Right lobe of liver (tissue), 6 donors: ENCODE measurements around the gene NUMB. TPM values are rescaled to one million over a fixed set of nuclear protein-coding genes. Genes with fewer than 3 reads are reported as not detected.

Experiments
- ATAC-seq, 4 donors: fragments of 200-7000 bp; cut with Tn5 transposase; one replicate each; pipeline ENCODE4 v1.9.1; 2020; ENCODE audit warnings: mild to moderate bottlenecking in 4 of 4, moderate library complexity in 4 of 4
- DNase-seq, 3 donors: peaks; one replicate each; pipeline ENCODE4 v3.0.0-alpha.2; 2020
- H3K27ac ChIP-seq, 3 donors: fragments of 200-600 bp; one replicate each; pipeline ENCODE4 v1.8.0; 2022
- H3K27me3 ChIP-seq, 2 donors: fragments of 200-600 bp; one replicate each; pipeline ENCODE4 v1.8.0; 2022
- H3K36me3 ChIP-seq, 4 donors: fragments of 200-600 bp; sonication (generic) in 1 of 4; one replicate each; pipeline versions ENCODE4 v1.5.1 to v1.8.0; 2017 to 2022; ENCODE audit warnings: control low read depth in 1 of 4
- H3K4me1 ChIP-seq, 4 donors: fragments of 200-600 bp; sonication (generic) in 1 of 4; one replicate each; pipeline versions ENCODE4 v1.5.1 to v1.8.0; 2017 to 2022; ENCODE audit warnings: control low read depth in 1 of 4
- H3K4me3 ChIP-seq, 3 donors: fragments of 200-600 bp; one replicate each; pipeline ENCODE4 v1.8.0; 2022
- H3K9me3 ChIP-seq, 4 donors: fragments of 200-600 bp; sonication (generic) in 1 of 4; one replicate each; pipeline versions ENCODE4 v1.5.1 to v1.8.0; 2017 to 2022; ENCODE audit warnings: control low read depth in 1 of 4
- POLR2A ChIP-seq: fragments of 450-650 bp; IDR thresholded peaks from one replicate; pipeline ENCODE4 v1.6.1; 2017; ENCODE audit warnings: antibody characterized with exemption, mild to moderate bottlenecking
- WGBS: methylation state at CpG from one replicate; pipeline ENCODE4 v1.1.6; 2018; ENCODE audit warnings: low coverage, low lambda C conversion rate; ENCODE audit not compliant: insufficient coverage; ENCODE audit errors: missing lambda C conversion rate; 5-methylcytosine and 5-hydroxymethylcytosine counted together
- intact Hi-C, 2 donors: fragments of 100-400 bp; cut with DNase I; formaldehyde crosslinking; loops; one replicate each; pipeline versions ENCODE4 v1.11.2 to v1.14.1; 2022
- total RNA-seq, 6 experiments: library from RNA; depleted of rRNA in 2 of 6; stranded (reverse); fragments of >200 nt in 2 of 6; fragmentation: NEBNext Ultra II Directional in 3 of 6; extraction: Animal tissue kit (Norgen Biotek cat#: 25700) in 3 of 6; gene quantifications; one replicate each; pipeline versions ENCODE4 v1.1.0 to v1.2.4, GENCODE V29; 2016 to 2023
- TF ChIP-seq, protein P1 (sequence below), 4 donors: fragments of 200-600 bp in 3 of 4; fragments of 450-650 bp in 1 of 4; IDR thresholded peaks; one replicate each; pipeline versions ENCODE4 v1.5.1 to v1.8.0; 2016 to 2022; ENCODE audit warnings: antibody characterized with exemption in 4 of 4, mild to moderate bottlenecking in 2 of 4
- donor health status: DM: no; HTN: yes; CAD: no.
- donor health status: DM: no; HTN: no; CAD: no.
- donor health status: DM: no; HTN: no; CAD: no.
- donor health status: DM: no; HTN: yes; CAD: no.
- donor health status: DM: no; HTN: yes; CAD: no.

The NUMB gene
- total RNA-seq, 6 experiments from 2014 or later = 28.3 to 48.4 (median 43.7) TPM

DNA sequence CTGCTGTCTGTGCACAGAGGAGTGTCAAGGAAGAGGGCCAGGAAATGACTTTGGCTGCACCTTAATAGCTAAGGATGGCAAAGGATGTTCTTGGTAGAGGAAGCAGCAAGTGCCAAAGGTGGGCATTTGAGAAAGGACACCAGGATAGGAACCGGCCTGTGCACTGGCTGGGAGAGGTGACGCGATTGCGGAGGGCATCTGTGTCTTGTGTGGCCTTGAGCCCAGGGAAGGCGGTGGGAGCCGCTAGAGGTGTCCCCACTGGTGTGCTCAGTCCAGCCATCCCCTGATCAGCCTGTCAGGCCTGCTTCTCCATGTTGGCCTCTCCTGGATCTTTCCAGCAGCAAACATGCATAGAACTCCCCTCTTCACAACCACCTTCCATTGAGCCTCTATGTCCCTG is 190.9 kb downstream of the NUMB start:
- Histone ChIP-seq H3K4me3 (no peak overlapping the region), H3K4me1 (peaks cover 0 to 11% (median 0%) of the 10 kb centered on the region in 4 donors), H3K9me3 (no peaks in the 10 kb centered on the region), H3K27ac (no peak overlapping the region), H3K27me3 (no peaks in the 10 kb centered on the region), H3K36me3 (no peaks in the 10 kb centered on the region)
- DNase-seq = no peak
- WGBS = 100% methylated on average over 1 of the region's 6 CpGs
- intact Hi-C loops = no loop called here
- no peak for TF ChIP-seq POLR2A
- TF ChIP-seq, protein P1, sequence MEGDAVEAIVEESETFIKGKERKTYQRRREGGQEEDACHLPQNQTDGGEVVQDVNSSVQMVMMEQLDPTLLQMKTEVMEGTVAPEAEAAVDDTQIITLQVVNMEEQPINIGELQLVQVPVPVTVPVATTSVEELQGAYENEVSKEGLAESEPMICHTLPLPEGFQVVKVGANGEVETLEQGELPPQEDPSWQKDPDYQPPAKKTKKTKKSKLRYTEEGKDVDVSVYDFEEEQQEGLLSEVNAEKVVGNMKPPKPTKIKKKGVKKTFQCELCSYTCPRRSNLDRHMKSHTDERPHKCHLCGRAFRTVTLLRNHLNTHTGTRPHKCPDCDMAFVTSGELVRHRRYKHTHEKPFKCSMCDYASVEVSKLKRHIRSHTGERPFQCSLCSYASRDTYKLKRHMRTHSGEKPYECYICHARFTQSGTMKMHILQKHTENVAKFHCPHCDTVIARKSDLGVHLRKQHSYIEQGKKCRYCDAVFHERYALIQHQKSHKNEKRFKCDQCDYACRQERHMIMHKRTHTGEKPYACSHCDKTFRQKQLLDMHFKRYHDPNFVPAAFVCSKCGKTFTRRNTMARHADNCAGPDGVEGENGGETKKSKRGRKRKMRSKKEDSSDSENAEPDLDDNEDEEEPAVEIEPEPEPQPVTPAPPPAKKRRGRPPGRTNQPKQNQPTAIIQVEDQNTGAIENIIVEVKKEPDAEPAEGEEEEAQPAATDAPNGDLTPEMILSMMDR (IDR thresholded peaks at IDR 0.05) = no peak
- ATAC-seq = no peak

DNA sequence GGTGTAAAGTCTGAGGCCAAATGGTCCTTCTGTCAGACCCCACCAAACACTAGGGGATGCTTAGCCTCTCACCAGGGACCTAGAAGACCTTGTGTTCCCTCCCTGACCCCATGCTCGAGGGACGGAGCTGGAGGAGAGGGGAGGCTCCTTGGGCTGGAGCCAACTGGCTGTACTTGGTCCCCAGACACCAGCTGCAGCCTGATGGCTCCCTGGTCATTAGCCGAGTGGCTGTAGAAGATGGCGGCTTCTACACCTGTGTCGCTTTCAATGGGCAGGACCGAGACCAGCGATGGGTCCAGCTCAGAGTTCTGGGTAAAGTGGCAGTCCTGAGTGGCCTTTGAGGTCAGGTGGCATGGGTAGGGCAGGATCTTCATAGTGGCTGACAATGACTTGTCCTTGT is 192.0 kb downstream of the NUMB start:
- intact Hi-C loops = no loop called here
- TF ChIP-seq, protein P1 (IDR thresholded peaks at IDR 0.05) = no peak
- no peak for TF ChIP-seq POLR2A
- no peaks in the 10 kb centered on the region for H3K36me3 ChIP-seq
- WGBS = 80% methylated on average over 2 of the region's 7 CpGs
- H3K27me3 ChIP-seq = no peaks in the 10 kb centered on the region
- peaks cover 0 to 11% (median 0%) of the 10 kb centered on the region in 4 donors for H3K4me1 ChIP-seq
- H3K27ac ChIP-seq = no peak overlapping the region
- ATAC-seq = no peak
- H3K9me3 ChIP-seq = no peaks in the 10 kb centered on the region
- H3K4me3 ChIP-seq = no peak overlapping the region
- DNase-seq = no peak

DNA sequence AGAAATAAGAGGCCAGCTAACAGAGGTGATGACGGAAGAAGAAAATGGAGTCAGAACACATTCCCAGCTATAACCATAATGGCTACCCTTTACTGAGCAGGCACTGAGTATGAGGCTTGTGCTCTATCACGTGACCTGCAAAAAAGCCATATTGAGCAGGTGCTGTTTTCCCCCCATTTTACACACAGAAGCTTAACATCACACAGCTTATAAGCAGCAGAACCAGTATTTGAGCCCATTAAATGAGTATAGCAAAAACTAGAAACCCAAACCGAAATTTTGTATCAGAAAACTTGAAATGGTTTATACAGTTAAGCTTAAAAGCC is 192.7 kb downstream of the NUMB start:
- 83% methylated on average over 3 of the region's 3 CpGs for WGBS
- DNase-seq (no peak), ATAC-seq (no peak)
- no peak overlapping the region for H3K4me3 ChIP-seq
- no peaks in the 10 kb centered on the region for H3K27me3 ChIP-seq
- intact Hi-C loops = no loop called here
- peaks cover 0 to 11% (median 0%) of the 10 kb centered on the region in 4 donors for H3K4me1 ChIP-seq
- H3K36me3 ChIP-seq = no peaks in the 10 kb centered on the region
- no peak overlapping the region for H3K27ac ChIP-seq
- H3K9me3 ChIP-seq = no peaks in the 10 kb centered on the region
- TF ChIP-seq, protein P1 (IDR thresholded peaks at IDR 0.05) = no peak
- TF ChIP-seq POLR2A = no peak

DNA sequence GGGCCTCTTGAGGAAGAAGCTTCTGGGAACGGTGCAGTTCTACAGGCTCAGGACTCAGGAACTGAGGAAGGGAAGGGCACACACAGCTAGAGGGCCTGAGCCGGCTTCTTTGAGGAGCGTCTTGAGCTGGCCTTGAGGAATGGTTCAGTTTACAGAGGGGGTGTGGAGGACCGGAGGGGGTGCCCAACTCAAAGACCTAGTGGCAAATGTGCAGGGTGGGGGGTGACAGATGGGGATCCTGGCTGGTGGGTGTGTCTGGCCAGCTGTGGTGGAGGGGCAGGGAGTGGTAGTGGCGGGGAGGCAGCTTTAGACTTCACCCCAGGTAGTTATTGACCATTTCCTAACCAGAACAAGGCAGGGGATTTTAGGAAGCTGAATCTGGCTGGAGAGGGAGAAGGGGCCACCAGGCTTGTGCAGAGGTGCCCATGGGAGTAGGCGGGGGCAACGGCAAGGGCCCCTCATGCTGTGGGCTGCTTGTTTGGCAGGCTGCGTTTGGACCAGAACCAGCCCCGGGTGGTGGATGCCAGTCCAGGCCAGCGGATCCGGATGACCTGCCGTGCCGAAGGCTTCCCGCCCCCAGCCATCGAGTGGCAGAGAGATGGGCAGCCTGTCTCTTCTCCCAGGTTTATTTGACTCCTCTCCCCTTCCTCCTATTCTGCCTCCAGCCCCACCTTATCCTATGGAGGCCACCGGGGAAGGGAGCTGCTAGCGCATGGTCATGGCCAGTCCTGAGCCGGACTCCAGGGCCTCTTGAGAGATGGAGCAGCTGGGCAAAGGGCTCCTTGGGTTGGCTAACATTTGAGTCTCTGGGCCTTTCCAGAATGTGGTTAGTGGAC is 193.2 kb downstream of the NUMB start:
- Histone ChIP-seq H3K27me3 (no peaks in the 10 kb centered on the region), H3K9me3 (no peaks in the 10 kb centered on the region), H3K27ac (no peak overlapping the region), H3K4me1 (peaks cover 0 to 6% (median 0%) of the 10 kb centered on the region in 4 donors), H3K4me3 (no peak overlapping the region), H3K36me3 (no peaks in the 10 kb centered on the region)
- intact Hi-C loops = no loop called here
- WGBS = 64% methylated on average over 5 of the region's 18 CpGs
- DNase-seq (no peak), ATAC-seq (no peak)
- TF ChIP-seq, protein P1 (IDR thresholded peaks at IDR 0.05) = no peak
- TF ChIP-seq POLR2A = no peak
